HG03354 (cell line): Measurements from ENCODE around the gene EFR3B.
"Not testable (repeated sequence)": the region's sequence is repeated elsewhere in the genome, so short reads cannot be mapped to it uniquely, and the experiment has no call there.

Experiments used
- ATAC-seq: cut with Tn5 transposase; IDR thresholded peaks from one replicate; pipeline ENCODE4 v1.9.1; 2021; ENCODE audit warnings: mild to moderate bottlenecking; ENCODE audit not compliant: unreplicated experiment, poor library complexity, severe bottlenecking

Gene EFR3B

GRCh38 chr2:25098056-25098455 lies 56.2 kb downstream of the EFR3B start:
- no peak for ATAC-seq

DNA sequence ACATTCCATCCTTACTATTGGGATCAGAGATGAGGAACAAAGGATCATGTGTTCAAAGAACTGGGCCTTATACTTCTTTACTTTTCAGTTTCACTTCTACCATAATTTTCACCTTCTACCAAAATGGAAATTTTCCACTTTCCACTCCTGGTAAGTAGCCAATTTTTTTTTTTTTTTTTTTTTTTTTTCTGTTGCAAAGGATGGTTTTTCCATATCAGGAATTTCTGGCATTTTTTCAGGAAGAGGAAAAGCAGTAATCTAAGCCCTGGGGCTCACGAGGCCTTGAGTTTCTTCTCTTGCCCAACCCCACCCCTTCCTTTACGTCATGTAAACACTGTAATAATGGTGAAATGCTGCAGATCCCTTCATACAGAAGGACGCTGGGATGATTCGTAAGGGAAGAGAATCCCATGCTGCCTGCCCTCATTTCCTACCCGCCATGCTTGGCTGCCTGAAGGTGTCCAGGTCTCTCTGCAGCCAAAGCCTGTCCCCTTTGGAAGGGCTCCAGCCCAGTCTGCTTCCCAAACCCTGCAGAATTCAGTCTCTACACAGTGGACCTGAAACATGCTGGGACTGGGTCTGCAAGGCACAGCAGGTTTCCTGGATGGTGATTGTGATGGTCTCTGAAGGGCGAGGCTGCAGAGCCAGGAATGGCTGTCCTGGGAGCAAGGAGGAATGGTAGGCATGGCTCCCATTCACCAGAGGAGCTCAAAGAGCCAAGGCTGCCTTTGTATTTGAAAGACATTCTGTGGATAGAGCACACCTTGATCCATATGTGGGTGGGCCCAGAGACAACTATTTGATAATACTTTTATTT lies 57.0 kb downstream of the EFR3B start:
- ATAC-seq, result no peak

- not testable (repeated sequence) for ATAC-seq
Observed at GRCh38 chr2:25102352-25102751, 60.5 kb downstream of the EFR3B start.

DNA sequence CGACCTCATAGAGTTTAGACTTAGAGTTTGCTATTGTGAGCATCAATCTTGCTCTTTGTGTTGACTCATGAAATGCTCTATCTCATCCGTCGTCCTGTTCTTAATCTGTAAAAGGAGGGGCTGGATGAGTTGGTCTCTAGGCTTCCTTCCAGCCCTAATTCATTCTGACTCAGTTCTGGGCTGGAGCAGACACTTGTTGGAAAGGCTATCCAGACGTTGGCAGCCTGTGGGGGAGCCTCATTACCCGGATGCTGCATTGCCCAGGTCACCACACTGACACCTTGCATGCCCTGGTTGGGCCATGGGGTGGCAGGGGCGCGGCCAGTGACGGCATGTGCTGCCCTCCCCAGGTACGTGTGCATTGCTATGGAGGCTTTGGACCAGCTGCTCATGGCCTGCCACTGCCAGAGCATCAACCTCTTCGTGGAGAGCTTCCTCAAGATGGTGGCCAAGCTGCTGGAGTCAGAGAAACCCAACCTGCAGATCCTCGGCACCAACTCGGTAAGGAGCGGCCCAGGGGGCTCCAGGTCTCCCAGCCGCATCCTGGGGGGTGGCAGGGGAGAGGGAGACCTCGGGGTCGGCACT lies 61.5 kb downstream of the EFR3B start:
- no peak for ATAC-seq

- ATAC-seq, result no peak
Observed at GRCh38 chr2:25104736-25105135, 62.9 kb downstream of the EFR3B start.

DNA sequence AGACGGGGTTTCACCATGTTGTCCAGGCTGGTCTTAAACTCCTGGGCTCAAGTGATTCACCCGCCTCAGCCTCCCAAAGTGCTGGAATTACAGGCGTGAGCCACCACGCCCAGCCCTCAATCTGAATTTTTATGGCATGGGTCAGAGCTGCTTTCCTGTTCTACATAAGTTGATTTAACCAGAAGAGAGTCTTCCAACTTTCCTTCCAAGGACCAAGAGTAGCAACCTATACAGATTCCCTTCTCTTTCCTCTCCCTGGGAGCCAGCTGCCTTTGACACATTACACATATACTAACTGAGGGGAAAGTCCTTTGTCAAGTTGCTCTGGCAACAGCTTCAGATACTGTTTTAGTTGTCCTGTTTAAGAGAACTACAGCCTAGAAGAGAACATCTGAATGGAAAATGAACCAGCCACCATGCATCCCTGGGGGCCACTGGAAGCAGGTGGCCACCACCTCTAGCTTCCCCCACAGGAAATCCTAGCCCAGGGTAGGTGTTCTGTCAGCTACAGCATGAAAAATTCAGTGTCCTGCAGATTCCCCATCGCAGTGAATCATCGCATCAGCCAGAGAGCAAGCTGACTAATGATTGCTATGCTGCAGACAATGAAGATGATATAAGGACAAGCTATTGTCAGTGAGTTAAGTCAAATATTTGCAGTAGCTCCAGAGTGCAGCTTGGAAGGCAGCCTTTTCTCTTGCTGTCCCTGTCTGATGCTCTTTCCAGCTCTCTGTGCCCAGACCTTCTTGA lies 63.6 kb downstream of the EFR3B start:
- ATAC-seq, result no peak

DNA sequence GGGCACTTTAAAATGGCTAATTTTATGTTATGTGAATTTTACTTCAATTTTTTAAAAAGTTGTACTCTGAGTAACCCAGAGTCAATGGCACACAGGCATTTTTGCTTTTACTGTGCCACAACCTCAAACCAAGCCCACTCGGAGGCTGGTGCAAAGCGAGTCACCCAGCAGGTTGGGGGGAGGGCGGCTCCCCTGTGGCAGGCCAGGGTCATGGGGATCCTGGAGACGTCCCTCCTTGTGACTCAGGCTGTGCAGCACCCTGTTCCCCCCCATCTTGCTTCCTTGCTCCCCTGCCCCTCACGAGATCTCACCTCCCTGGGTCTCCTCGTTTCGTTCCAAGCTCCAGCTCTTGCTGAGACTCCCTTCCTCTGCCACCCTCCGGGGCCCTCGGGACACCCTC lies 67.9 kb downstream of the EFR3B start:
- no peak for ATAC-seq

- ATAC-seq, result no peak
Observed at GRCh38 chr2:25112113-25112512, 70.2 kb downstream of the EFR3B start.

GRCh38 chr2:25115249-25115883 lies 73.5 kb downstream of the EFR3B start:
- ATAC-seq, result no peak

DNA sequence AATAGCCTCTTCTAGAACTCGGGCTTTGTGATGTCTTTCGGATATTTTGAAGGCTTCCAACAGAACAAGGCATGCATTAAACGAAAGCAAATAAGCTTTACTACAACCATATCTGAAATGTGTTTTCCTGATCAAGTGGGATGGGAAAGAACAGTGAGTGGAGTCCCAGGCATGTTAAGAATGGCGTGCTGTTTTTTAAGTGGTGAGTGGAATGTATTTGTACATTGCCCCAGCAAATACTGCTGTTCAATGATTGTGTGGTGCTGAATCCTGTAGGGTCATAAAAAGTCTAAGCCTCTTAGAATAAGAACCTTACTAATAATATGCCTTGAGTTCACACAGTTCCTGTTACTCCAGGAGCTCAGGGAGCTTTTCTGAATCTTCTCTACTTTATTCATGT lies 74.0 kb downstream of the EFR3B start:
- no peak for ATAC-seq

DNA sequence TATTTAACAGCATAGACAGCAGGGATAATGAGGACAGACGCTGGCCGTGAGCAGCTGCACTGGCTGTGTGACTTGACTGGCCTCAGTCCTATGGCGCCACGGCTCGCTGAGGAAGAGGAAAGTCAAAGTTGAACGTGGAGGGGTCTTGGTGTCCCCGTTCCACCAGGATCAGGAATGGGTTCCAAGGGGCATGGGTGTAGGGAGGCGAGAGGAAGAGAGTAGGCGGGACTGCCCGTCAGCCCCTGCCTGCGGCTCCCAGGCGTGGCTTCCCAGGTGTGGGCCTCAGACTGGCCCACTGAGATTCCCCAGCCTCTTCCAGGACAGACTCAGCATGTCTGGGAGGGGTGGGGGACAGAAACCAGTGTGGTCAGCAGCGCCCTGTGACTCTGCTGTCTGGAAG lies 75.1 kb downstream of the EFR3B start:
- no peak for ATAC-seq

GRCh38 chr2:25119263-25119662 lies 77.4 kb downstream of the EFR3B start:
- ATAC-seq, result no peak

DNA sequence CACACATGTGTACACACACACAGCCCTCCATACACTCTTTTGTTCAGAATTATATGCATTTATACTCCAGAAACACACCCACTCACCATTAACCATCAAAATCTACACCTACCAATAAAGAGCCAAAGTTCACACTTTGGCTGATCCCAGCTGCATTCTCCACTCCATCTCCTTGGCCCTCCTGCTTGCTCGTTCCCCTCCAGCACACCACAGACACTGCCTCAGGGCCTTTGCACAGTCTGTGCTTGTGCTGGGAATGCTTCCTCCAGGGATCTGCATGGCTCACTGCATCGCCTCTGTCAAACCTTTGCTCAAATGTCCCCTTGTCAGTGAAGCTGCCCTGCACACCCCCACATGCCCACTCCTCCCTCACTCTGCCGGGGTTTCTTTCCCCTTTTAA lies 80.5 kb downstream of the EFR3B start:
- no peak for ATAC-seq

- no peak for ATAC-seq
Observed at GRCh38 chr2:25123682-25124081, 81.8 kb downstream of the EFR3B start.

GRCh38 chr2:25125189-25125588 lies 83.3 kb downstream of the EFR3B start:
- no peak for ATAC-seq

DNA sequence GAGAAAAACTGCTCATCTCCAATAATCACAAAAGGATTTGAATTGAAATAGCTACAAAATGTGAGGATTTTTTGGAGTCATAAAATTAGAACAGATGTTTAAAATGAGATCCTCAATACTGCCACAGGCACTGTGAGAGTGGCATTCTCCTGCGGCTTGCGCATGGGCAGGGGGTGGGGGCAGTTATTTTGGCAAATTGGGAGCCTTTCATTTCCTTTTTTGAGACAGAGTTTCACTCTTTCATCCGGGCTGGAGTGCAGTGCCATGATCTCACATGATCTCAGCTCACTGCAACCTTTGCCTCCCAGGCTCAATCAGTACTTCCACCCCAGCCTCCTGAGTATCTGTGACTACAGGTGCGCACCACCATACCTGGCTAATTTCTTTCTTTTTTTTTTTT lies 84.1 kb downstream of the EFR3B start:
- no peak for ATAC-seq

DNA sequence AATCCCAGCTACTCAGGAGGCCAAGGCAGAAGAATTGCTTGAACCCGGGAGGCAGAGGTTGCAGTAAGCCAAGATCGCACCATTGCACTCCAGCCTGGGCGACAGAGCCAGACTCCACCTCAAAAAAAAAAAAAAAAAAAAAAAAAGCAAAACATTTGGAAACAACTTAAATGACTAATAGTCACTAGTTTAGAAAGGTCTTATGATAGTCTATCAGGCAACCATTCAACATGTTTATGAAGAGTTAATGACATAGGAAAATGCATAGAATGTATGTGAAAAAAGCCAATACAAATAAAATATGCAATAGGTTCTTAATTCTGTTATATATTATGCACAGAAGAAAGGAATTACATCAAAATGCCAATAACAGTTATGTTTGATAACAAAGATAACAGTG lies 85.2 kb downstream of the EFR3B start:
- not testable (repeated sequence) for ATAC-seq

DNA sequence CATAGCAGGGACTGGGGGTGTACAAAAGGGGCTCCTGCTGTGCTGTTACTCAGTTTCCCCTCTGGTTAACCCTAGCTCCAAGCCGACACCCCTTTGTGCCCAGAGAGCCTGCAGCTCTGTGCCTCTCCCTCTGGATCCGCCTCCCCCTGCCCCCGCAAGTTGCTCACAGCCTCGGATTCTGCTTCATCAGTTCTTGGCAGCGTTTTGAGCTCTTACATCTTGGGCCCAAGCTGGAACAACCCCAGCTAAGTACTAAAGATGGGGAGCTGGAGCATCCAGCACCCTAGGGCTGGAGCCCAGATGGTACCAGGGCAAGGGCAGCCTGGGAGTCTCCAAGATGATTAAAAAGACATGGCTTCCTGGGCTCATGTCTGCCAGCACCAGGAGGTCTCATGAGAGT lies 85.8 kb downstream of the EFR3B start:
- no peak for ATAC-seq

- no peak for ATAC-seq
Observed at GRCh38 chr2:25129901-25130520, 88.1 kb downstream of the EFR3B start.

DNA sequence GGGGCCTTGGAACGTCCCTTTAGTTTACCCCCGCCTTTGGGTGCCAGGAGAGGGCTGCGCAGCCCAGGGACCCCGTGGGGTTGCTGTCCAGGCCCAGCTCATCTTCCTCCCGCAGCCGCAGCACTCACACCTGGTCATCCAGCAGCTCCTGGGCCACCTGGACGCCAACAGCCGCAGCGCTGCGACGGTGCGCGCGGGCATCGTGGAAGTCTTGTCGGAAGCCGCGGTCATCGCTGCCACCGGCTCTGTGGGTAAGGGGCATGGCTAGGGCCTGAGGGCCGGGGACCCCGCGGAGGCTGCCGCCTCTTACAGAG lies 89.3 kb downstream of the EFR3B start:
- ATAC-seq, result no peak
